Mucosa of descending colon (tissue), 3 donors: Measurements from ENCODE around the gene MTFP1. TPM values are rescaled to one million over a fixed set of nuclear protein-coding genes. Genes with fewer than 3 reads are reported as not detected.

Experiments
- ATAC-seq: fragments of 200-7000 bp; cut with Tn5 transposase; one replicate; pipeline ENCODE4 v1.9.1; 2020; ENCODE audit warnings: mild to moderate bottlenecking, moderate library complexity
- DNase-seq, 3 donors: peaks; one replicate each; pipeline ENCODE4 v3.0.0-alpha.2; 2020
- H3K36me3 ChIP-seq: fragments of 200-600 bp; one replicate; pipeline ENCODE4 v1.8.0; 2021; ENCODE audit warnings: low read depth, mild to moderate bottlenecking
- H3K4me1 ChIP-seq: fragments of 200-600 bp; one replicate; pipeline ENCODE4 v1.8.0; 2021; ENCODE audit warnings: low read depth, mild to moderate bottlenecking
- H3K4me3 ChIP-seq: fragments of 200-600 bp; one replicate; pipeline ENCODE4 v1.8.0; 2021; ENCODE audit warnings: mild to moderate bottlenecking
- H3K9me3 ChIP-seq: fragments of 200-600 bp; one replicate; pipeline ENCODE4 v1.8.0; 2021; ENCODE audit warnings: mild to moderate bottlenecking
- CTCF ChIP-seq: fragments of 200-600 bp; IDR thresholded peaks from one replicate; pipeline ENCODE4 v1.8.0; 2022; ENCODE audit warnings: antibody characterized with exemption, mild to moderate bottlenecking
- intact Hi-C, 2 donors: fragments of 100-400 bp; cut with DNase I in 1 of 2; cut with micrococcal nuclease in 1 of 2; formaldehyde crosslinking; loops; one replicate each; pipeline versions ENCODE4 v1.11.0 to v1.11.1; 2022; cut with DNase I, micrococcal nuclease
- total RNA-seq, 3 donors: library from RNA; stranded (reverse); fragmentation: NEBNext Ultra II Directional in 2 of 3; extraction: Animal tissue kit (Norgen Biotek cat#: 25700) in 2 of 3; gene quantifications; one replicate each; pipeline versions ENCODE4 v1.2.1 to v1.2.4, GENCODE V29; 2021 to 2023
- donor health status: DM: no; HTN: no; CAD: no; lungs with moderate emphysema.
- donor health status: DM: no; HTN: no; CAD: no.
- donor health status: DM: no; HTN: yes; CAD: no.

The MTFP1 gene
- total RNA-seq, 3 donors from 2014 or later, result 14.0 to 26.0 (median 25.3) TPM

- ATAC-seq (no peak), DNase-seq (no peak)
- no peaks in the 10 kb centered on the region for H3K36me3 ChIP-seq
- intact Hi-C loops, result loop anchor here in 1 of 2 donors (5.0 kb wide), 1 partner anchor 94 kb away; no protein-coding TSS in a partner anchor
- TF ChIP-seq CTCF, result no peak
- H3K4me1 ChIP-seq, result peaks cover 13% of the 10 kb centered on the region
- no peak overlapping the region for H3K4me3 ChIP-seq
- H3K9me3 ChIP-seq, result no peaks in the 10 kb centered on the region
Observed at GRCh38 chr22:30393322-30393680, 32.3 kb upstream of the MTFP1 start.

- intact Hi-C loops, result loop anchor here in 1 of 2 donors (5.0 kb wide), 1 partner anchor 93 kb away; no protein-coding TSS in a partner anchor
- H3K9me3 ChIP-seq, result no peaks in the 10 kb centered on the region
- DNase-seq (no peak), ATAC-seq (no peak)
- TF ChIP-seq CTCF, result no peak
- H3K4me3 ChIP-seq, result no peak overlapping the region
- no peaks in the 10 kb centered on the region for H3K36me3 ChIP-seq
- H3K4me1 ChIP-seq, result peaks cover 13% of the 10 kb centered on the region
Observed at GRCh38 chr22:30393885-30394284, 31.7 kb upstream of the MTFP1 start.

- DNase-seq (peak; percentile 73 to 83 (median 76)), ATAC-seq (peak; percentile 88)
- intact Hi-C loops, result no loop called here
- H3K4me1 ChIP-seq, result peaks cover 13% of the 10 kb centered on the region
- no peak within 1 kb of the TSS for H3K4me3 ChIP-seq
- no peaks in the 10 kb centered on the region for H3K36me3 ChIP-seq
- no peak for TF ChIP-seq CTCF
- no peaks in the 10 kb centered on the region for H3K9me3 ChIP-seq
Observed at GRCh38 chr22:30396871-30397655, 28.5 kb upstream of the MTFP1 start, which contains the start of gene SEC14L2. TSS of gene SEC14L2 (plus strand) at chr22:30397018. CDS start at chr22:30397117, 99 bp downstream.

GRCh38 chr22:30397656-30398635 lies 27.6 kb upstream of the MTFP1 start:
- ATAC-seq (no peak), DNase-seq (no peak)
- Histone ChIP-seq H3K4me1 (peaks cover 13% of the 10 kb centered on the region), H3K36me3 (no peaks in the 10 kb centered on the region), H3K4me3 (no peak overlapping the region), H3K9me3 (no peaks in the 10 kb centered on the region)
- intact Hi-C loops, result no loop called here
- TF ChIP-seq CTCF, result no peak
